Loucy (cell line): ENCODE results near the gene SRGAP1.

ENCODE experiments used
- EZH2phosphoT487 ChIP-seq: fragments of 200-600 bp; IDR thresholded peaks from 2 replicates; pipeline ENCODE4 v1.6.1; 2018; ENCODE audit warnings: antibody characterized with exemption, mild to moderate bottlenecking, moderate library complexity, borderline replicate concordance
- TF ChIP-seq, protein P1 (sequence below): fragments of 200-600 bp; sonication (generic); conservative IDR thresholded peaks from 2 replicates; pipeline ENCODE4 v1.5.1; 2014; ENCODE audit warnings: mild to moderate bottlenecking, antibody characterized with exemption, low read length

DNA sequence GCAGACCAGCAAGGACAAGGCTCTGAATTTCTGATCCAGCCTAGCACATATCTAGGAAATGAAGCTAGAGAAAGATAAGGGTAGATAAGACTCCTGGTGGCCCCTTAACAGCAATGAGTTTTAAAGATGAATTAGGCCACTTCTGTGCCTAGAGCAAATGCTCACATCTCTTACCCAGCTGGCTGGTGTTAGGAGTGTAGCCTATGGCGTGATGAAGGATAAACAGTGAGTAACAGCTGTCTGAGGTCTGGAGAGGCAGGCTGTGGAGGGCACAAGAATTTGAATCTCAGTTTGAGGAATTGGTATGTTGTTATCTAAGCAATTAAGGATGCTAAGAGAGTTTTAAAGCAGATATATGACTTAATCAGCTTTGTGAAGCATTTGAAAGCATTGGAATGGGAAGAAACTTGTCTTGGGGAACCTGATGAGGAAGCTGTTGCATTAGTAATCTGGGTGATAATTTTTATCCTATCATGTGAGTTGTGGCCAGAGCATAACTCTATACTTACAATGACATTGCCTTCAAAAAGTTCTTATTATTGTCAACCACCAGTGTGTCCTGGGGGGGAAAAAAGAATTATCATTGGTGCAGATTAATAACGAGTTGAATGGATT is 161.8 kb downstream of the SRGAP1 start:
- TF ChIP-seq, protein P1, sequence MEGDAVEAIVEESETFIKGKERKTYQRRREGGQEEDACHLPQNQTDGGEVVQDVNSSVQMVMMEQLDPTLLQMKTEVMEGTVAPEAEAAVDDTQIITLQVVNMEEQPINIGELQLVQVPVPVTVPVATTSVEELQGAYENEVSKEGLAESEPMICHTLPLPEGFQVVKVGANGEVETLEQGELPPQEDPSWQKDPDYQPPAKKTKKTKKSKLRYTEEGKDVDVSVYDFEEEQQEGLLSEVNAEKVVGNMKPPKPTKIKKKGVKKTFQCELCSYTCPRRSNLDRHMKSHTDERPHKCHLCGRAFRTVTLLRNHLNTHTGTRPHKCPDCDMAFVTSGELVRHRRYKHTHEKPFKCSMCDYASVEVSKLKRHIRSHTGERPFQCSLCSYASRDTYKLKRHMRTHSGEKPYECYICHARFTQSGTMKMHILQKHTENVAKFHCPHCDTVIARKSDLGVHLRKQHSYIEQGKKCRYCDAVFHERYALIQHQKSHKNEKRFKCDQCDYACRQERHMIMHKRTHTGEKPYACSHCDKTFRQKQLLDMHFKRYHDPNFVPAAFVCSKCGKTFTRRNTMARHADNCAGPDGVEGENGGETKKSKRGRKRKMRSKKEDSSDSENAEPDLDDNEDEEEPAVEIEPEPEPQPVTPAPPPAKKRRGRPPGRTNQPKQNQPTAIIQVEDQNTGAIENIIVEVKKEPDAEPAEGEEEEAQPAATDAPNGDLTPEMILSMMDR = no peak
- no peak for TF ChIP-seq EZH2phosphoT487
